ENCODE data around the gene CD160. TPM values are rescaled to one million over a fixed set of nuclear protein-coding genes. Genes with fewer than 3 reads are reported as not detected.

Gene CD160
- total RNA-seq, 1 experiment from 2014 or later: not detected

DNA sequence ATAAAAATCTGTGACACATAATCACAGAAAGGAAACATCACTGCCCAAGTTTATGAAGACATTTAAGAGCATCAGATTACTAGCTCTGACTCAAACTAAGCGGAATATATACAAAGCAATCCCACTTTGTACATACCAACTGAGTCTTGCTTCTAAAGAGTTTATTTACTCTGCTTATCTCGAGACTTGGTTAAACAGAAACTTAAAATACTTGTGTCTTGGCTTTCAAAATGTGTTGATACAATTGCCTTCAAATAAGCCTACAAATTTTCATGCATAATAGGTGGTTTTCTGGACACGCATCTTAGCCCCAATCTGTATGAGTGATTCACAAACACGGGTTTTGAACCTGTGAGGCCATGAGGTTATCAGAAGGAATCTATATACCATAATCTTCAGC is 21.0 kb downstream of the CD160 start:
- Histone ChIP-seq H2AFZ (ENCODE audit: low read length) (no peak overlapping the region), H4K5ac (ENCODE audit: insufficient read length, low read depth, low read length) (no peak overlapping the region), H3K56ac (ENCODE audit: insufficient read length, low read depth, low read length) (no peak overlapping the region), H3K4me2 (ENCODE audit: insufficient read depth, insufficient read length, low read length) (no peak overlapping the region), H3K27ac (ENCODE audit: insufficient read length, low read depth, low read length) (no peak overlapping the region), H3K18ac (ENCODE audit: insufficient read length, low read depth, low read length) (no peak overlapping the region), H3K23ac (ENCODE audit: insufficient read length, low read depth, low read length) (no peak overlapping the region), H3K9me3 (ENCODE audit: control insufficient read depth, low read depth, low read length) (no peaks in the 10 kb centered on the region), H3K9ac (ENCODE audit: extremely low read depth, insufficient read length, low read length) (no peak overlapping the region), H3K23me2 (ENCODE audit: insufficient read length, low read depth, low read length, poor library complexity, severe bottlenecking) (no peaks in the 10 kb centered on the region), H2AK5ac (ENCODE audit: insufficient read length, low read length) (no peak overlapping the region), H3K79me2 (ENCODE audit: insufficient read depth, low read length) (no peaks in the 10 kb centered on the region), H4K20me1 (ENCODE audit: control insufficient read depth, insufficient read depth, insufficient read length) (no peaks in the 10 kb centered on the region), H2BK15ac (ENCODE audit: low read depth, low read length) (no peak overlapping the region), H3T11ph (ENCODE audit: low read length) (no peak overlapping the region), H4K8ac (replicated peaks; ENCODE audit: insufficient read length, low read depth, low read length) (no peak overlapping the region), H2BK20ac (ENCODE audit: low read depth, low read length, poor library complexity, severe bottlenecking) (no peak overlapping the region), H3K4me1 (ENCODE audit: insufficient read depth, low read length) (no peaks in the 10 kb centered on the region), H2BK12ac (ENCODE audit: insufficient read length, low read depth, low read length) (no peak overlapping the region), H2BK120ac (ENCODE audit: low read depth, low read length, poor library complexity, severe bottlenecking) (no peak overlapping the region), H2BK5ac (ENCODE audit: insufficient read length, low read length) (no peak overlapping the region), H3K4ac (ENCODE audit: low read depth, low read length) (no peak overlapping the region), H3K79me1 (ENCODE audit: insufficient read depth, low read depth, low read length, poor library complexity, severe bottlenecking) (no peaks in the 10 kb centered on the region), H3K14ac (ENCODE audit: insufficient read depth, low read length) (no peak overlapping the region), H3K27me3 (ENCODE audit: insufficient read depth, low read length) (no peaks in the 10 kb centered on the region), H4K91ac (ENCODE audit: insufficient read length, low read depth, low read length) (no peak overlapping the region)
- Mint-ChIP-seq H3K9me3 (no peaks in the 10 kb centered on the region), H3K27ac (no peak overlapping the region), H3K27me3 (ENCODE audit: low read depth) (no peaks in the 10 kb centered on the region), H3K4me1 (no peaks in the 10 kb centered on the region), H3K4me3 (no peak overlapping the region), H3K36me3 (ENCODE audit: insufficient read depth in 1 of 3, low read depth in 3 of 3) (peaks cover 0 to 20% (median 10%) of the 10 kb centered on the region in 3 experiments; a peak in 5 of 7 replicates)
- no peak for DNase-seq
- TF ChIP-seq, protein P1, sequence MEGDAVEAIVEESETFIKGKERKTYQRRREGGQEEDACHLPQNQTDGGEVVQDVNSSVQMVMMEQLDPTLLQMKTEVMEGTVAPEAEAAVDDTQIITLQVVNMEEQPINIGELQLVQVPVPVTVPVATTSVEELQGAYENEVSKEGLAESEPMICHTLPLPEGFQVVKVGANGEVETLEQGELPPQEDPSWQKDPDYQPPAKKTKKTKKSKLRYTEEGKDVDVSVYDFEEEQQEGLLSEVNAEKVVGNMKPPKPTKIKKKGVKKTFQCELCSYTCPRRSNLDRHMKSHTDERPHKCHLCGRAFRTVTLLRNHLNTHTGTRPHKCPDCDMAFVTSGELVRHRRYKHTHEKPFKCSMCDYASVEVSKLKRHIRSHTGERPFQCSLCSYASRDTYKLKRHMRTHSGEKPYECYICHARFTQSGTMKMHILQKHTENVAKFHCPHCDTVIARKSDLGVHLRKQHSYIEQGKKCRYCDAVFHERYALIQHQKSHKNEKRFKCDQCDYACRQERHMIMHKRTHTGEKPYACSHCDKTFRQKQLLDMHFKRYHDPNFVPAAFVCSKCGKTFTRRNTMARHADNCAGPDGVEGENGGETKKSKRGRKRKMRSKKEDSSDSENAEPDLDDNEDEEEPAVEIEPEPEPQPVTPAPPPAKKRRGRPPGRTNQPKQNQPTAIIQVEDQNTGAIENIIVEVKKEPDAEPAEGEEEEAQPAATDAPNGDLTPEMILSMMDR (conservative IDR thresholded peaks at IDR 0.05): no peak
- no CpG with 5 or more reads among the region's 4 CpGs for WGBS (ENCODE audit: extremely low coverage, insufficient read length, low lambda C conversion rate)
